Stimulated activated CD8-positive, alpha-beta memory T cell treated with anti-CD3 and anti-CD28 coated beads, Interleukin-12 subunit alpha, Interleukin-12 subunit beta, amount 100 ng/mL, for 1 hour (primary cell): ENCODE measurements around the gene PLPP6.
"Not testable (repeated sequence)": the region's sequence is repeated elsewhere in the genome, so short reads cannot be mapped to it uniquely, and the experiment has no call there.

ENCODE experiments used
- DNase-seq: peaks from one replicate; pipeline ENCODE4 v3.0.0-alpha.2; 2020; ENCODE audit warnings: low read depth

The PLPP6 gene

DNA sequence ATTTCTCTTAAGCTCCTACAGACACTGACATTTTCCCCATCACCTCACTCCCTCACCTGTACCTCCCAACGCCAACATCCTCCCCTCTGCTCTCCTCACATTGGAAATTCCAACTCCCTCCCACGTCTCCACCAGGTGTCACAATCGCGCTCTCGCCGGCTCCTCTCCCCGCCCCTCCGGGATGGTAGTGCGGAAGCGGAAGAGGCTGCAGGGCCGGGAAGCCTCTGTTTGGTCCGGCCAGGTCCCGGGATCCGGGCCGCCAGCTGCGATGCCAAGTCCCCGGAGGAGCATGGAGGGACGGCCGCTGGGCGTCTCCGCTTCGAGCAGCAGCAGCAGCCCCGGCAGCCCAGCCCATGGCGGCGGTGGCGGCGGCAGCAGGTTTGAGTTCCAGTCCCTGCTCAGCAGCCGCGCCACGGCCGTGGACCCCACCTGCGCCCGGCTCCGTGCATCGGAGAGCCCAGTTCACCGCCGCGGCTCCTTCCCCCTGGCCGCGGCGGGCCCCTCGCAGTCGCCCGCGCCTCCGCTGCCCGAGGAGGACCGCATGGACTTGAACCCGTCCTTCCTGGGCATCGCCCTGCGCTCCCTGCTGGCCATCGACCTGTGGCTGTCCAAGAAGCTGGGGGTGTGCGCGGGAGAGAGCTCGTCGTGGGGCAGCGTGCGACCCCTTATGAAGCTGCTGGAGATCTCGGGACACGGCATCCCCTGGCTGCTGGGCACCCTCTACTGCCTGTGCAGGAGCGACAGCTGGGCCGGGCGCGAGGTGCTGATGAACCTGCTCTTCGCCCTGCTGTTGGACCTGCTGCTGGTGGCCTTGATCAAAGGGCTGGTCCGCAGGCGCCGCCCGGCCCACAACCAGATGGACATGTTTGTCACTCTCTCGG, at the start of gene PLPP6:
Gene PLPP6 (plus strand): TSS at position 187 of the 881 bp plus-strand sequence. CDS start 82 bp downstream, at position 269.
- peak; percentile 60 for DNase-seq

DNA sequence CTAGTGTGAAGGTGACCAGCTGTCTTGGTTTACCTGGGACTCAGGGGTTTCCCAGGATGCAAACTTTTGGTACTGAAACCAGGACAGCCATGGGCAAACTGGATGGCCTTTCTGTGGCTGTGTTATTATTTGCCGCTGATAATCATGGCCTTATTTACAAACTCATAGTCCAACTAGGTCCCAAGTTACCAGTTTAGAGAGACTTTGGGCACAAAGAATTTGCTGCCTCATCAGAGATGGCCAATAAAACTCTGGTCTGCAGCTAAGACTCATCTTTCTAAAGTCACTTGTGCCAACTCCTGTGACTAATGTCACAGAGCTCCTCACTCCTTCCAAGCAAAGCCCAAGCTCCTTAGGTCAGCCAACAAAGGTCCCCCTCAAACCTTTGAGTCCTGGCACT, 47.5 kb upstream of the PLPP6 start:
- no peak for DNase-seq

DNA sequence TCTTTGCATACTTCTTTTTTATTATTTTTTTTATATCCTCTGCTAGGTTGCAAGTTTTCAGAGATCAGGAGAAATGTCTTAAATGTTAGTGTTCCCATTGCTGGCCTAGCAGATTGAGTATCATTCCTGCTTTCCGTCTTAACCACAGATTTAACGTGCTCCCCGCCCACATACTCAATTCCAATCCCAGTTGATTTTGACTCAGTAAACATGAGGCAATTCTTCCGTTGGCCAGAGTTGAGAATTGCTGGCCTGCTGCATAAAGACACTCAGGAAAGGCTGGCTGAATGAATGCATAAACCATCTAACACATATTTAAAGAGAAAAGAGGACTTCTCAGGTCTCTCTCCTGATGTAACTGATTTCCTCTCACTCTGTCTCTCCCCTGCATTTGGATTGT, 46.8 kb upstream of the PLPP6 start:
- DNase-seq: no peak

DNA sequence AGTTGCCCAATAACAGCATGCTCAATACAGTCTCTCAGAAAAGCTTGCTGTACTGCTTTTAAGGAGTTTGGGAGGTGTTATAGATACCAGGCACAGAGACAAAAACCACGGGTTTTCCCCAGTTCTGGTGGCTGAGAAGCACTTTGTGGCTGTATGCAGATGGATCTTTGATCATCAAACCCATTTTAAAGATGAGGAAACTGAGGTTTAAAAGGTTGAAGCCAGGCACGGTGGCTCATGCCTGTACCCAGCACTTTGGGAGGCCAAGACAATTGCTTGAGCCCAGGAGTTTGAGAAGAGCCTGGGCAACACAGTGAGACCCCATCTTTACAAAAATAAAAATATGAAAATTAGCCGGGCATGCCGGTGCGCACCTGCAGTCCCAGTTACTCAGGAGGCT, 46.3 kb upstream of the PLPP6 start:
- DNase-seq: no peak

DNA sequence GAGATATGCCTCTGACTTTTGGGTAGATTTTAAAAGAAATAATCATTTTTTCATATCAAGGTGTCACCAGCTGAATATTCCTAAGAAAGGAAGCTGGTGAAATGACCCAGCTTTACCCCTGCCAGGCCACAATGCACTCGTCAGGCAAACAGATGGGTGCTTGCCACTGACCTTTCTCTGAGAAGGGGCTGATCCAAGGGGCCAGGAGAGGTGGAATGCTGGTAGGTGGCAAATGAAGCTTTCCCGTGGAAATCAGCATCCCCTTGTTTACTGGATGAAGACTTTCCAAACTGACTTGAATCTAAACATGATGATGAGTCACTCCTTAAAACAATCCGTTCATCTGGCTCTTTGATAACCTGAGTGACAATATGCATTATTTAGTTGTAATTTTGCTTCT, 44.3 kb upstream of the PLPP6 start:
- DNase-seq: no peak

DNA sequence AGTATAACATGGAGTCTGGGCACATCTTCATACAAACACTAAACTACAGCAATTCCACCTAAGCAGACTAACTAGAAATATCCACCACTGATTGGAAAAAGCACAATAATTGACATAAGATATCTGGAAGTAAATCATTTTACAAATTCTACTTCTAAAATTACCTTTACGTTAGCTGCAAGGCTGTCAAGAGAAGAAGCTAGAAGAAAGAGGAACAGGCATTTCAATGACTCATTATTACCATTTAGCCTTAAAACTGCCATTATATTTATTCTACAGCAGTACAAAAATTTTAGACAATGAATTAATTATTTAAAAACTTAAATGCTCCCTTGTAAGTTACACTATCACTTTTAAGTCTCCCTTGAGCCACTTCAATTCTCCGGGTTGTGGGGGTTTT, 43.4 kb upstream of the PLPP6 start:
- no peak for DNase-seq

DNA sequence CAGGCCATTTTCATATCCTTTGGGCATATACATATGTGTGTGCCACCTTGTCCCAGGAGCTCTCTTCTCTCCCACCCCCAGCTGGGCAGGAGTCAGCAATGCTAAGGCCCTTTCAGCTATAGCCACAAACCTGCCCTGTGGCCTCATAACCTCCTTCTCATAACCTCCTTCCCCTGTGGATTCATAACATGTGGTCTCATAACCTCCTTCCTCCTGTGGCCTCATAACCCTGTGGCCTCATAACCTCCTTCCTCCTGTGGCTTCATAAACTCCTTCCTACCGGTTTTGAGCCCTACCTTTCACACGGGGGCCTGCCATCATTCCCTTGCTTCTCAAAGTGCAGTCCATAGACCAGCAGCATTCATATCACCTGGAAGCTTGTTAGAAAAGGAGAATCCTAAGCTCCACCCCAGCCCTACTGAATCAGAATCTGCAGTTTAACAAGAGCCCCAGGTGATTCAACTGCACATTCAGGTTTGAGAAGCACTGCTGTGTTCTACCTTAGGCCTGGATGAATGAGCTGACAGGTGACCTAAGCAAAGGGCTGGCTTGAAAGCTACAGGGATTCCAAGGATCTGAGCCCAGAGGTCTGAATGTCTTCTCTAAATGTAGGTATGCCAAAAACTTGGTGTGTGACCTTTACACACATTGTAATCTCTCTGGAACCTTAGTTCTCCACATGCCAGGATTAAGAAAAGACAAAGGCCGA, 41.9 kb upstream of the PLPP6 start:
- DNase-seq: no peak

DNA sequence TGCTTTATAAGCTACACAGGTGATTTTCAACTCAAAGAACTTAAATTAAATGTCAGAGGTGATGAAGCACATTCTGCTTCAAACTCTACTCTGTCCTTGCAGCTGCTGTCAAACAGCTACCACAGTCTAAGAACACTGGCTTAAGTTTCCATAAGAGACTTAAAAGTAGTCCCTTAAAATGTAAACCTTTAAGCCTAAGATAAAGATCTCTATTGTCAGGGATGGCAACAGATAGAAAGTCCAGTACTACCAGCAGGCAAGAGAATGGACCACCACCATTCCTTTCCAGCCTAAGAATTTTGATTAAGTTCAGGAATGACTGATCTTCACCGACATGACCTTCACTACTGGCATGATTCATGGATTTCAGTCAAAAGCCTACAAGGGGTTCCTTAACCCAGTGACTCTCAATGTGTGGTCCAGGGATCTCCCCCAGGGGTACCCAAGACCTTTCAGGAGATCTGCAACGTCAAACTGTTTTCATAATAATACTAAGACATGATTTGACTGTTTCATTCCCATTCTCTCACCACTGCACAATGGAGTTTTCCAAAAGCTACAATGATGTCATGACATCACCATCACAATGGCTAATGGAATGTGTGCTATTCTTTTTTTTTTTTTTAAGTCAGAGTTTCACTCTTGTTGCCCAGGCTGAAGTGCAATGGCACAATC, 41.1 kb upstream of the PLPP6 start:
- DNase-seq: no peak

DNA sequence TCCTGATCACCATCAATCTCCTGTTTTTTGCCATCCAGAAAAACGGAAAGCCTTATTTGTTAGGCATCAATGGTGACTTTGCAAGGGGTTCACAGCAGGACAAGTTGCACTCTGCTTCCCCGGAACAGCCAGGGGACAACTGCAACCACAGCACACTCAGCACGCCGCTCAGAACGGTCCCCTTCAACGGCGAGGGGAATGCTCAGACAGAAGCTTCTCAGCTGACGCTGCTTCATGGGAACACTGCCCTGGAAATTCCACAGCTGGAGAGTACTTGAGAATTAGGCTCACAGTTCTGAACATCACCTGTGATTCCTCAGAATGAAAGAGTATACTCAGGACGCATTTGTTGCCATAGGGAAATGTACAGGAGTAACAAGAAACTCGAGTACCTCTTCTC, 40.1 kb upstream of the PLPP6 start:
- DNase-seq: no peak

DNA sequence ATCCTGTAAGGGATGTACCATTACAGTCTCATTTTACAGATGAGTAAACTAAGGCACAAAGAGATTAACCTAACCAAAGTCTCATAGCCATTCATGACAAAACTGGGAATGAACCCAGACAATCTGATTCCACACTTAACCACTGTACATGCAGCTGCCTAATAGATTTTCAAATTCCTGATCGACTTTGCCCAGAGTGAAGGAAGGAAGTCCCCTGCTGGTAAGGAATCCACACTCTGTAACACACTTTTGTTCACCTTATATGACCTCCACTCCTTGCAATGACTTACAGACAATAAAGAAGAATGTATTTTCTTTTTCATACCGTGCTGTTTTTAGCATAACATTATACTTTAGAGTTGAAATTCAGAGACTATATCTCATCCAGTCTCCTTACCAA, 31.3 kb upstream of the PLPP6 start:
- DNase-seq: no peak

DNA sequence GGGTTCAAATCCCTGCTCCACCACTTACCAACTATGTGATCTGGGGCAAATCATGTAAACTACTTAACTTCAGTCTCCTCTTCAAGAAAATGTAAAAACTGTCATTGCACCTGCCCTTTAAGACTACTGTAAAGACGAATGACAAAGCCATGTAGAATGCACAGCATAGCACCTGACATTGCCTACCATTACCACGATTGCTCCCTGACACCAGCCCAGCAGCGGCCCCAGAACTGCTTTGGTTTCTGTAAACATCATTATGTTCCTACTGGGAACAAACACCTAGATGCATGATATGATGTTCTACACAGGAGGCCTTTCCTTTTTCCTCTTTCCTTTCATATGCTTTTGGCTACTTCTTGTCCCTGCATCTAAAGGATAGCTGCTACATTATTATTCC, 23.1 kb upstream of the PLPP6 start:
- no peak for DNase-seq

DNA sequence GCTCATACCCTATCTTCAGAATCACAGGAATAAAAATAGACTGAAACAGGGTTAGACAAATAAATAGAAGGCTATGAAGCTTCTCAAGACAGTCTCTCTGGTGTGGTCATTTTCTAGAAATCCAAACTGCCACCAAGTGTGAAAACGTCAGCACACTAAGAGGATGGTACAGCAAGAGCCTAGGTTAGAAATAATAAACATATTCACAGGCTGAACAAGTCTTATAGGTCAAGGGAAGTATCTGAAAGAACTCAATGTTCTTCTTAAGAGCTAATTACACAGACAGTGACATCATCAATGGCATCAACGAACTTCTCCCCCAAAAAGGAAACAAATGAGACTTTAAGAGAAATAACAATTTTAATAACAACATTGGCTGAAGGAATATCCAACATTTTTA, 22.7 kb upstream of the PLPP6 start:
- no peak for DNase-seq

DNA sequence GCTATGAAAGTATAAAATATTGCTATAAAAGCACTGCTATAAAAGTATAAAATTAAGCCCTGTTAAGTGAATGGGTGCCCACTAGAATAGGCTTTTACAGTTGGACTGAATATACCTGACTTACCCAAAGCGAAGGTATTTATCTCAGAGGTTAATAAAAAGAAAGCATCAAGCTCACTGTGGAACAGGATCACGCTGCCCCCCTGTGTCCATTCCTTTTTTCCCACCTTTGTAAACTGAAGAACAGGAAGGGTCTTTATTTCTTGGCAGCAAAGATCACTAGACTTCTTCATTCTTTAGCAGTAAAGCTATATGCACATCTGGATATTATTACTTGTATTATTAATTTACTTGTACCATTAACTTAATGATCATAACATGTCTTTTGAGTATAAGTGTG, 22.1 kb upstream of the PLPP6 start:
- peak; percentile 12 for DNase-seq

DNA sequence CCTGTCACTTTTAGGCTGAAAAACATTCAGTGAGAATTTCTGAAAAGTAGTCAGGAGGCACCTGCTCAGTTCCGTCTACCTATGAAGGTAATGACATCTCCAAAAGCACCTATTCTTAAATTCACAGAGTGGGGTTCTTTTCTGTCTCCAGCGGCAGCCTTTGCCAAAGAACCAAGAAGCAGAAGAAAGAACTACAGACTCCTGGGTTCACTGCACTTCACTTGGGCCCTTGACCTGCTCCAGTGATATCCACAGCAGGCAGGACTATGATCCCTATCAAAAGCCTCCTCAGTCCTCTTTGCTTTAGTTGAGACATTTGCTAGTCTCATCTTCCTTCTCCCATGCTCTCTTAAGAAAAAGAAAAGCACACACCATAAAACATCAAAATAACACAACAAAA, 19.7 kb upstream of the PLPP6 start:
- no peak for DNase-seq

DNA sequence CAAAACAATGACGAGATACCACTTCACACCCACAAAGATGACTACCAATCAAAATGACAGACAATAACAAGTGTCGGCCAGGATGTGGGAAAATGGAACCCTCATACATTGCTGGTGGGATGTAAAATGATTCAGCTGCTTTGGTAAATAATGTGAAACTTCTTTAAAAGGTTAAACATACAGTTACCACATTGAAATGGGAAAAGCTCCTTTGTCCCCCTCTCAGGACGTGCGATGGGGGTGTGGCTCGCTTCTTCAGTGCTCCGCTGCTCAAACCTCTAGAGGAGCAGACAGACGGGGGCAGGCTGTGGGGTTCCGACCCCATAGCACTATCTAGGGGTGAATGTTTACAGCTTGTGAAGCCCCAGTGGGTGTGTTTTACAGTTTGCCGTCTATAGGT, 8.0 kb upstream of the PLPP6 start:
- no peak for DNase-seq

DNA sequence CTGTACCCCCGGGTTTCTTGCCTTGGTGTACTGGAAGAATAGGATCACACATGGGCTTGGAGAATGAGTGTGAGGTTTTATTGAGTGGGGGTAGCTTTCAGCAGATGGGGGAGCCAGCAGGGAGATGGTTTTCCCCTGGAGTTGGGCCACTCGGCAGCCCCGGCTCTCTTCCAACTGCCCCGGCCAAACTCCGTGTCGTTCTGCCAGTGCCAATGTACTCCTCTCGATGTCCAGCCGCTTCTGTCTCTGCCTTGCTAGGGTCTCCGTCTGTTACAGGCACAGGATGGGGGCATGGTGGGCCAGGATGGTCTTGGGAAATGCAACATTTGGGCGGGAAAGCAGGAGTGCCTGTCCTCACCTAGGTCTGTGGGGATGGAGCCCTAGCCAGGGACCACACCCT, 7.6 kb upstream of the PLPP6 start:
- DNase-seq: no peak

DNA sequence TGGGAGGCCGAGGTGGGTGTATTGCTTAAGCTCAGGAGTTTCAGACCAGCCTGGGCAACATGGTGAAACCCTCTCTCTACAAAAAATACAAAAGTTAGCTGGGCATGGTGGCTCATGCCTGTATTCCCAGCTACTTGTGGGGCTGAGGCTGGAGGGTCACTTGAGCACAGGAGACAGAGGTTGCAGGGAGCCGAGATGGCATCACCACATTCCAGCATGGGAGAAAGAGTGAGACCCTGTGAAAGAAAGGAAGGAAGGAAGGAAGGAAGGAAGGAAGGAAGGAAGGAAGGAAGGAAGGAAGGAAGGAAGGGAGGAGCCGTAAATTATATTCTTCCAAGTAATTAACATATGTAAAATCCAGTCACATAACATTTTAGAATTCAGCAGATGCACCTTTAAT, 5.9 kb upstream of the PLPP6 start:
- DNase-seq: not testable (repeated sequence)

DNA sequence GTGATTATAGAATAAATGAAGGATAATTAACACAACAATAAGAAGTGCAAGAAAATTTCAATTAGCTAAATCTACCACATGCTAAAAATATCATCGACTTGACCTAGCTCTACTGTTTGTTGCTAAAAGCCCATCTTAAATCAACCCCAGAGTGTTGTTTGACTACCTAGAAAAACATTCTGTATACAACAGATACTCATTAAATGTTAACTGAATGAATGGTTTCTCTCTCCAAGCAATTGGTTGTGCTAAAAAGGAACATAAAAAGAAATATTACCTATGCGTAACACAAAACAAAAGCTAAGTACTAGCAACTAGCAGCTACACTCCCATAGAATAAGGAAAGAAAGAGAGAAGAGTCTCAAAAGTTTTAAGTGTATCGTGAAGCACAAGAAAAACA, 5.5 kb upstream of the PLPP6 start:
- DNase-seq: no peak

DNA sequence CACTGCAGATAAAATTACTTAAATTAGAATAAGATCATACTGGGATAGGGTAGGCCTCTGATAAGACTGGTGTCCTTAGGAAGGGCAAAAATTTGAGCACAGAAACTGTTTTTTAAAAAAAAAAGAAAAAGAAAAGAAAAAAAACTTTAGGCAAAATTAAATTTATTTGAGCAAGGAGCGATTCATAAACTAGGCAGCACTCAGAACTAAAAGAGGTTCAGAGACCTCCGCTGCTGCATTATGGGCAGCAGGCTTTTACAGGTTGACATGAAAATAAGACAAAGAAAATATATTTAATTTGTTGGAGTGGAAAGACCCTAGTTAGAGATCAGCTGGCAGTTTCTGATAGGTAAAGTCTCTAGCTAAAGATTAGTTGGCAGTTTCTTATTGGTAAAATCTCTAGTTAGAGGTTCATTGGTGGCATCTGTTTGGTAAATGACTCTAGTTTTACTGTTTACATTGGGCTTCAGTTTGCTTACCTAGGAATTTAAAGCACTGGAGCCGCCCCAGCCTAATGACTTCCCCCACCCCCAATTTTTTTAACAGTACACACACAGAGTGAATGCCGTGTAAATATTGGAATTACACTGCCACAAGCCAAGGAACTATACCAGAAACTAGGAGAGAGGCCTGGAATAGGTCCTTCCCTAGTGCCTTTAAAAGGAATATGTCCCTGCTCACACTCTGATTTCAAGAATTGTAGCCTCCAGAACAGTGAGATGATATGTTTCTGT, 4.5 kb upstream of the PLPP6 start:
- DNase-seq: no peak

DNA sequence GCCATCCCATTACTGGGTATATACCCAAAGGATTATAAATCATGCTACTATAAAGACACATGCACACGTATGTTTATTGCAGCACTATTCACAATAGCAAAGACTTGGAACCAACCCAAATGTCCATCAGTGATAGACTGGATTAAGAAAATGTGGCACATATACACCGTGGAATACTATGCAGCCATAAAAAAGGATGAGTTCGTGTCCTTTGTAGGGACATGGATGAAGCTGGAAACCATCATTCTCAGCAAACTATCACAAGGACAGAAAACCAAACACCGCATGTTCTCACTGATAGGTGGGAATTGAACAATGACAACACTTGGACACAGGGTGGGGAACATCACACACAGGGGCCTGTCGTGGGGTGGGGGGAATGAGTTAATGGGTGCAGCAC, 1.4 kb upstream of the PLPP6 start:
- DNase-seq: not testable (repeated sequence)

DNA sequence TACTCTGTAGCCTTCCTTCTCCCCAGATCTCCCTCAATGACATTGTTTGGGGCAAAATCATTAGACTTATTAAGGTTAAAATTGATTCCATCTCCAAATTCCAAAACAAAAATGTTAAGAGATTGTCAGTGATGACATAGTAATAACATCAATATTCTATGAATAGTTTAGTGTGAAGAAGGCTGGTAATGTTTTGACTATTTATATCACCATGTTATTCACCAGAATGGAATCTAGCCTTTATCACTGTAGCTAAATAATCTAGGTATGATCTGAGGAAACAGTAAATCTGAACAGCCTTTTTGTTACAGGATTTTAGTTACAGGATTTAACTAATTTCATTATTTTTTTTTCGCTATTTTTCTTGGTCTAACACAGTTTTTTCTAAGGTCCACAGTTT, 929 bp upstream of the PLPP6 start:
- DNase-seq: no peak

DNA sequence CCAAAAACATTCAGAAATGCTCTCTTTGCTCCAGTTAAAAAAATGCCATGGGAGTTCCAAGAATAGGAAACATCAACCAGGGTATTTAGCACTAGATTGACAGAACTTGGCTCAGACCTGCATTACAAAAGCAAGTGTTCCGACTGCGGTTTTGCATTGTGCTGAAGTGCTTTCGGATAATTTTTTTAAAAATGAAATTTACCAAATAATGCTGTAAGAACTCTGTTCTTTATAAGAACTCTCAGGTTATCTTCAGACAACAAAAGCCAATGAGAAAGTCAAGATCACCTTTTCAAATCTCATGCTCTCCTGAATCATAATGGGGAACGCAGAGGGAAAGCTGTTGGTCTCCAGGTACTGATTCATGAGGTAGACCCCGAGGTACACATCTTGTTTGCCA, 483 bp upstream of the PLPP6 start:
- no peak for DNase-seq
